GM12878 (cell line): ENCODE measurements around the gene SHFL.

ENCODE experiments used
- ASH2L ChIP-seq: fragments of 300-600, 200-600 bp; sonication (generic); IDR thresholded peaks from 2 replicates; pipeline ENCODE4 v1.6.1; 2017; ENCODE audit warnings: low read depth, mild to moderate bottlenecking, borderline replicate concordance
- CHD2 ChIP-seq: IDR thresholded peaks from 2 replicates; pipeline ENCODE4 v1.6.1; 2011; ENCODE audit warnings: low read depth, low read length, improper control_type of control experiment, borderline replicate concordance
- POLR2AphosphoS5 ChIP-seq: IDR thresholded peaks from 2 replicates; pipeline ENCODE4 v1.6.1; 2011; ENCODE audit warnings: mild to moderate bottlenecking, low read length, inconsistent platforms
- RAD21 ChIP-seq: IDR thresholded peaks from 2 replicates; pipeline ENCODE4 v1.6.1; 2011; ENCODE audit warnings: mild to moderate bottlenecking, low read depth, low read length, moderate library complexity; ENCODE audit not compliant: insufficient read depth
- TF ChIP-seq, protein P1 (sequence below): IDR thresholded peaks from 2 replicates; pipeline ENCODE4 v1.6.1; 2012; ENCODE audit warnings: low read depth, low read length, improper control_type of control experiment

DNA sequence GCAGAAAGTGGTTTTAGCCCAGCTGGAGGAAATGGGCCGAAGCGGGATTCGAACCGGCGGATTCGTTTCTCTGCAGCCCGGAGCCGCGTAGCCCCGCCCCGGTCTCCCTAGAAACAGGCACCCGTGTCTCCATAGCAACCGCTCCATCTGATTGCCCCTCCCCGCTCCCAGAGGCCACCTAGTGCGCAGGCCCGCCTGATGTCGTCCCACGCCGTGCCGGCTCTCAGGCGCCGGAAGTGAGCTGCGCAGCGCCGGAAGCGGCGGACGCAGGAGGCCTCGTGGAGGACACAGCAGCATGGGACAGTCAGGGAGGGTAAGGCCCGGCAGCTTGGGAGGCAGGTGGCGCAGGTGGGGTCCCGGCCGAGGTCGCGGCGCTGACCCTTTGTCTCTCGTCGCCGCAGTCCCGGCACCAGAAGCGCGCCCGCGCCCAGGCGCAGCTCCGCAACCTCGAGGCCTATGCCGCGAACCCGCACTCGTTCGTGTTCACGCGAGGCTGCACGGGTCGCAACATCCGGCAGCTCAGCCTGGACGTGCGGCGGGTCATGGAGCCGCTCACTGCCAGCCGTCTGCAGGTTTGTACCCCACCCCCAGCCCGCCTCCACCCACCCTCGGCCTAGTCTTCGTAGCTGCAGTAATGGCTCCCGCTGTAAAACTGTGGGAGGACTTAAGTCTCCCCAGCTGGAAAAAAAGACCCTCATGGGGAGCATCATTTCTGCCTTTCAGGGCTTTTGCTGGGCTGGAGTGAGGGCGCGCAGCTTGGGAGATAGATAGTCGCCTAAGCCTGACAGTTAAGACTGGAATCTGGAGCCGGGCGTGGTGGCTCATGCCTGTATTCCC is 20.2 kb downstream of the SHFL start, which contains the start of gene PPAN:
- peak; percentile 74 for TF ChIP-seq CHD2
- no peak for TF ChIP-seq RAD21
- peak; percentile 80 for TF ChIP-seq POLR2AphosphoS5
- TF ChIP-seq, protein P1, sequence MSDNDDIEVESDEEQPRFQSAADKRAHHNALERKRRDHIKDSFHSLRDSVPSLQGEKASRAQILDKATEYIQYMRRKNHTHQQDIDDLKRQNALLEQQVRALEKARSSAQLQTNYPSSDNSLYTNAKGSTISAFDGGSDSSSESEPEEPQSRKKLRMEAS, result peak; percentile 100
- TF ChIP-seq ASH2L, result no peak
